Thoracic aorta (tissue), 2 donors: ENCODE results near the gene DNAJC5G. TPM values are rescaled to one million over a fixed set of nuclear protein-coding genes. Genes with fewer than 3 reads are reported as not detected.

Source experiments
- ATAC-seq: fragments of 150-250 bp; one replicate; pipeline ENCODE4 v1.8.0; 2017; ENCODE audit warnings: low read depth; ENCODE audit not compliant: insufficient number of reproducible peaks, low FRiP score
- DNase-seq: peaks from one replicate; pipeline ENCODE4 v3.0.0-alpha.2; 2020; ENCODE audit warnings: low spot score
- H3K27ac ChIP-seq, 2 donors: fragments of 200-600 bp; sonication (generic); 1 replicate in 1 of 2; 2 replicates in 1 of 2; pipeline ENCODE4 v1.5.1; 2016; ENCODE audit warnings: mild to moderate bottlenecking in 2 of 2, moderate library complexity in 2 of 2
- H3K27me3 ChIP-seq: fragments of 200-600 bp; sonication (generic); replicated peaks from 2 replicates; pipeline ENCODE4 v1.6.0; 2016; ENCODE audit warnings: mild to moderate bottlenecking; ENCODE audit not compliant: insufficient read depth
- H3K36me3 ChIP-seq: fragments of 200-600 bp; sonication (generic); one replicate; pipeline ENCODE4 v1.5.1; 2016
- H3K4me1 ChIP-seq, 2 donors: fragments of 200-600 bp; sonication (generic); 1 replicate in 1 of 2; 2 replicates in 1 of 2; pipeline versions ENCODE4 v1.5.1 to v1.6.0; 2016; ENCODE audit warnings: low read depth in 2 of 2, mild to moderate bottlenecking in 1 of 2; ENCODE audit not compliant: control insufficient read depth in 1 of 2
- H3K4me3 ChIP-seq: fragments of 200-600 bp; sonication (generic); 2 replicates; pipeline ENCODE4 v1.5.1; 2016; ENCODE audit warnings: mild to moderate bottlenecking
- H3K9me3 ChIP-seq: fragments of 200-600 bp; sonication (generic); 2 replicates; pipeline ENCODE4 v1.5.1; 2016
- total RNA-seq, 2 donors: library from RNA; depleted of rRNA; stranded (reverse); fragments of >200 nt; gene quantifications; one replicate each; pipeline versions ENCODE4 v1.1.0 to v1.2.3, GENCODE V29; 2016
- TF ChIP-seq, protein P1 (sequence below): fragments of 200-600 bp; sonication (generic); IDR thresholded peaks from one replicate; pipeline ENCODE4 v1.5.1; 2019; ENCODE audit warnings: antibody characterized with exemption

The DNAJC5G gene
- total RNA-seq, 2 donors from 2014 or later, result 0.68 TPM; not detected in 1

DNA sequence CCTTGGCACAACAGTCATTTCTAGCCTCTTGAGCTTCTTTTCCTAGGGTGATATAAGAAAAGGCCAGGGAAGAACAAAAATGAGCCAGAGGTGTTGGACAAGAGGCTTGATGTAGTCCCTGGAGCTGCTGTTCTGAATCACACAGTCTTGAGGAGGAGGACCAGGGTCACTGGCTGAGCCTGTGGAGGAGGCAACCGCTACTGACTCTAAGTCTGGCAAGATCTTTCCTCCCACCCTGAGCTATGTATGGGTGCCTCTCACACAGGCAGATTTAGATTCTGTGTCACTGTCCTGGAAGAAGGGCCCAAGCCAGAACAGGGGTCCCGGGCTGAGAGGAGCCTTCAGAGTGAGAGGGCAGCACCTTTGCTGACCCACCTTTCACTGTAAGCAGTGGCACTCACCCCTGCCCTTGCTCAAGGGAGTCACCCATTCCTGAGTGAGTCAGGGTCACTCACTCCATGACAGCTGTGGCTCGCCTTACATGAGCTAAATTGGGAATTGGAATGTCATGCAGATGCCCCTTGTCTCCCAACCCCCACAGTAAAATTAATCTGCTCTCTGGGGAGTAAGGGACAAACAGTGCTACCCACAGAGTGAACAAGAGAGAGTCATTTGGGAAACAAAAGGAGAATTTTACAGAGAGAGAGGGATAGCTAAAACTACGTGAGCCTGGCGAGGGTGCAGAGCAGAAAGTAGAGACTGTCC is 6.8 kb downstream of the DNAJC5G start, which contains the start of gene TRIM54:
TSS of gene TRIM54 (plus strand) at position 575 of the 705 bp plus-strand sequence. CDS start 303 bp downstream, outside the sequence.
- Histone ChIP-seq H3K36me3 (no peaks in the 10 kb centered on the region), H3K4me1 (peaks cover 0 to 3% of the 10 kb centered on the region in 2 donors), H3K27me3 (no peaks in the 10 kb centered on the region), H3K27ac (no peak within 1 kb of the TSS), H3K4me3 (no peak within 1 kb of the TSS), H3K9me3 (no peaks in the 10 kb centered on the region)
- ATAC-seq (no peak), DNase-seq (no peak)
- TF ChIP-seq, protein P1, sequence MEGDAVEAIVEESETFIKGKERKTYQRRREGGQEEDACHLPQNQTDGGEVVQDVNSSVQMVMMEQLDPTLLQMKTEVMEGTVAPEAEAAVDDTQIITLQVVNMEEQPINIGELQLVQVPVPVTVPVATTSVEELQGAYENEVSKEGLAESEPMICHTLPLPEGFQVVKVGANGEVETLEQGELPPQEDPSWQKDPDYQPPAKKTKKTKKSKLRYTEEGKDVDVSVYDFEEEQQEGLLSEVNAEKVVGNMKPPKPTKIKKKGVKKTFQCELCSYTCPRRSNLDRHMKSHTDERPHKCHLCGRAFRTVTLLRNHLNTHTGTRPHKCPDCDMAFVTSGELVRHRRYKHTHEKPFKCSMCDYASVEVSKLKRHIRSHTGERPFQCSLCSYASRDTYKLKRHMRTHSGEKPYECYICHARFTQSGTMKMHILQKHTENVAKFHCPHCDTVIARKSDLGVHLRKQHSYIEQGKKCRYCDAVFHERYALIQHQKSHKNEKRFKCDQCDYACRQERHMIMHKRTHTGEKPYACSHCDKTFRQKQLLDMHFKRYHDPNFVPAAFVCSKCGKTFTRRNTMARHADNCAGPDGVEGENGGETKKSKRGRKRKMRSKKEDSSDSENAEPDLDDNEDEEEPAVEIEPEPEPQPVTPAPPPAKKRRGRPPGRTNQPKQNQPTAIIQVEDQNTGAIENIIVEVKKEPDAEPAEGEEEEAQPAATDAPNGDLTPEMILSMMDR, result no peak

DNA sequence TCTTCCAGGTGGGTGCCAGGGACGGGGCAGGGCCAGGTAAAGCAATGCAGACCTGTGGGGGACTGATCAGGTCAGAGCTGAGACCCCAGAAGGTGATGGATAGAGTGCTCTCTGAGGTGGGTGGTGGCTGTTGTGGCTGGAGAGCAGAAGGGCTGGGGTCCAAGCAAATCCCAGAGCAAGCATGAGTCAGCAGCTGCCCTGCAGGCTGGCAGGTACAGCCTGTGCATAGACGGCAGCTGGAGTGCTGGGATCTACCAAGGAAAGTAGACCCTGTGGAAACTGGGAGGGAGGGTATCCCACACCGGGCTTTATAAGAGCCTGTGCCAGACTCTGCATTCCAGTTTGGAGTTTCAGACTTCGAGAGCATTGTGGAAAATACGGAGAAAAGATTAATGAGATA is 7.7 kb downstream of the DNAJC5G start:
- H3K9me3 ChIP-seq, result no peaks in the 10 kb centered on the region
- ATAC-seq (no peak), DNase-seq (no peak)
- H3K4me3 ChIP-seq, result no peak overlapping the region
- no peaks in the 10 kb centered on the region for H3K27me3 ChIP-seq
- no peaks in the 10 kb centered on the region for H3K36me3 ChIP-seq
- H3K27ac ChIP-seq, result no peak overlapping the region
- H3K4me1 ChIP-seq, result peaks cover 0 to 3% of the 10 kb centered on the region in 2 donors
- TF ChIP-seq, protein P1, result no peak

DNA sequence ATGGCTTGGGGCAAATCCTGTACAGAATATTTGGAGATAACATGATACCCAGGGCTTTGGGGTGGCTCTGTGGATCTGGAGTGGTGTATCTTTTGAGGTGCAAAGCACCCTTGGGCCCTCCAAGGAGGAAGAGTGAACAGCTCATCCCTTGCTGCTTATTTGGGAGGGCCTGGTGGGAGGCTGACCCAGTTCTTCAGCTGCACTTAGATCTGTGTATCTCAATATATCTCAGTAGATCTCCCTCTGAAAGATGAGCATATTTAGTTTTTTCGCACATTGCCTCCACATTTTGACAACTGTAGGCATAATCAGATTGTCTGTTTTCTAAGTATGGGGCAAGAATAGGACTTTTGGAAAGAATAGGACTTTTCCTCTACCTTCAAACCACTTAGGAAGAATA is 9.8 kb downstream of the DNAJC5G start:
- DNase-seq (no peak), ATAC-seq (no peak)

DNA sequence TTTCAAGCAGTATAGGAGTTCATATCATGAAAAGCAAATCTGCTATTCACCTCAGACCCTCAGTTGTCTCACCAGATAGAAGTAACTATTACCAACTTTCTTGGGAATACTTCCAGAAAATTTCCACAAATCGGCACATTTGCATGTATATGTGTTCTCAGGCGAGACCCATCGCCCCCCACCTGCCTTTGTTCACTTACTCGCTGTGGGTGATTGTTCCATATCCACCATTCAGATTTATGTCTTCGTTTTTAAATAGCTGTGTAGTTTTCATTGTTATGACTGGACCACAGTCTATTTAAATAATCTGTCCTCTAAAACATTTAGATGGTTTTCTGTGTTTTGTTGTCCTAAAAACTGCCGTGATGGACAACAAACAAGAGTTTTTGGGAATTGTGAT is 10.2 kb downstream of the DNAJC5G start:
- Histone ChIP-seq H3K36me3 (no peaks in the 10 kb centered on the region), H3K9me3 (no peaks in the 10 kb centered on the region), H3K27ac (no peak overlapping the region), H3K4me1 (peaks cover 0 to 3% of the 10 kb centered on the region in 2 donors), H3K27me3 (no peaks in the 10 kb centered on the region), H3K4me3 (no peak overlapping the region)
- DNase-seq, result no peak
- ATAC-seq, result no peak
- TF ChIP-seq, protein P1, result no peak

More for the DNA sequence above, 9.8 kb downstream of the DNAJC5G start:
- no peaks in the 10 kb centered on the region for H3K27me3 ChIP-seq
- TF ChIP-seq, protein P1, result no peak
- H3K4me3 ChIP-seq, result no peak overlapping the region
- H3K9me3 ChIP-seq, result no peaks in the 10 kb centered on the region
- H3K27ac ChIP-seq, result no peak overlapping the region
- H3K4me1 ChIP-seq, result peaks cover 0 to 3% of the 10 kb centered on the region in 2 donors
- H3K36me3 ChIP-seq, result no peaks in the 10 kb centered on the region

DNA sequence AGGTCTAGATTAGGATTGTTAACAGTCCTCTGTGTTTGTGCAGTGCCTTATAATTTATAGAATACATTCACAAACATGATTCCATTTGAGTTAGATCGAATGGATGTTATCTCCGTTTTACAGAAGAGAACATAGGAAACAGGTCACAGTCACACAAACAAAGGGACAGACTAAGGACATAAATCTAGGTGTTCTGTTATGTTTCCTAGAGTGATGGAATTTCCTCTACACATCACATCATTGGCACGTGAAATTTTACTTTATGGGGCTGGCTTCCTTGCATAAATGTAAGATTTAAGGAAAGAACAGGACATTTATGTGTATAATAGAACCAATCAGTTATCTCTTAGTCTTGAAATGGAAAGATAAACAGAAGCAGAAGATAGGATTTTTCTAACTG is 13.4 kb downstream of the DNAJC5G start:
- ATAC-seq (no peak), DNase-seq (no peak)
- H3K27ac ChIP-seq, result no peak overlapping the region
- H3K4me3 ChIP-seq, result no peak overlapping the region
- H3K27me3 ChIP-seq, result no peaks in the 10 kb centered on the region
- H3K4me1 ChIP-seq, result peaks cover 0 to 6% of the 10 kb centered on the region in 2 donors
- no peaks in the 10 kb centered on the region for H3K9me3 ChIP-seq
- TF ChIP-seq, protein P1, result no peak
- H3K36me3 ChIP-seq, result no peaks in the 10 kb centered on the region
